NCI-H748 (cell line): Measurements from ENCODE around the gene TRIM46.
"Not testable (repeated sequence)": the region's sequence is repeated elsewhere in the genome, so short reads cannot be mapped to it uniquely, and the experiment has no call there.

ENCODE experiments used
- DNase-seq: peaks from one replicate; lab custom pipeline; 2025; ENCODE audit not compliant: unreplicated experiment; lab: John Stamatoyannopoulos, UW

The TRIM46 gene

DNA sequence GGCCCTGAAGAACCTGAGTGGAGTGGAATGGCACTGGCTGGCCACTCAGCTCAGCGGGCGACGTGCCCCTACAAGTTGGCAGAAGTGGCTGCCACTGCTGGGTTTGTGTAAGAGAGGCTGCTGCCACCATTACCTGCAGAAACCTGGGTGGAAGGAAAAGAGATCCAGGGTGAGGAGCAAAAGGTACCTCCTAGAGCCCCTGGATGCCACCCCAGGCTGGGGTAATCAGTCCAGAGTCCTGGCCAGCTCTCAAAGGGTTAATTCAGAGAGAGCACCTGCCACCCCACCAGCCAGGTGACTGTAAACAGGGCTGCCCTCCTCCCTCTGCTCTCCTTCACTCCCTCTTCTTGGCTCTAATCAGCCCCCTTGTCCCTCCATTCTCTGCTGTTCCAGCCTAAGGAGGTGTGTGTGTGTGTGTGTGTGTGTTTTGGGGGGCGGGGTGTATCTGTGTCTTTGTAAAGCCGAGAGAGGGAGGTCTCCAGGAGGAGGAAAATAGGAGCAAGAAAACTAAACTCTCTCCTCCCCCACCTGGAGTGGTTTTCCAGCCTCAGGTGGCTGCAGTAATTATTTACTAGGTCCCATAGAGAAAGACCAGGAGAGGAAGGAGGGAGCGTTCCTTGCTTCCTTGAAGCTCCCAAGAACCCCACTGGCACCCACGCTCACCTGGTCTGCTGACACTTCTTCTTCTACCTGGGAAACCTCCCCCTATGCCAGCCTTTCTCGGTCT lies 12.6 kb downstream of the TRIM46 start:
- no peak for DNase-seq

- no peak for DNase-seq
Observed at GRCh38 chr1:155186794-155187455, 13.3 kb downstream of the TRIM46 start.

- no peak for DNase-seq
Observed at GRCh38 chr1:155187456-155187891, 13.8 kb downstream of the TRIM46 start.

DNA sequence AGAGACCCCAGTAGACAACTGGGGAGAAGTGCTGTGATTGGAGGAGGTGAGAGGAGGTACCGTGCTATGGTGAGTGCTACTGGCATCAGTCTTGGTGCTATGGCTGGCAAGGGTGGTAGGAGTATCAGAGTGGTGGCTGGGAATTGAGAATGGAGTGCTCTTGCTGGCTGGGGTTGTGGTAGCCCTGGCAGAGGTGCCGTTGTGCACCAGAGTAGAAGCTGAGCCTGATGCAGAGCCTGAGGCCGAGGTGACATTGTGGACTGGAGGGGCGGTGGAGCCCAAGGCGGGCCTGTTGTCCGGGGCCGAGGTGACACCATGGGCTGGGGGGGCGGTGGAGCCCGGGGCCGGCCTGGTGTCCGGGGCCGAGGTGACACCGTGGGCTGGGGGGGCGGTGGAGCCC lies 14.6 kb downstream of the TRIM46 start:
- DNase-seq = no peak

GRCh38 chr1:155189926-155190325 lies 16.3 kb downstream of the TRIM46 start:
- not testable (repeated sequence) for DNase-seq

- DNase-seq = no peak
Observed at GRCh38 chr1:155191904-155192303, 18.3 kb downstream of the TRIM46 start.

GRCh38 chr1:155192346-155193274 lies 19.0 kb downstream of the TRIM46 start:
- peak; percentile 86 for DNase-seq

DNA sequence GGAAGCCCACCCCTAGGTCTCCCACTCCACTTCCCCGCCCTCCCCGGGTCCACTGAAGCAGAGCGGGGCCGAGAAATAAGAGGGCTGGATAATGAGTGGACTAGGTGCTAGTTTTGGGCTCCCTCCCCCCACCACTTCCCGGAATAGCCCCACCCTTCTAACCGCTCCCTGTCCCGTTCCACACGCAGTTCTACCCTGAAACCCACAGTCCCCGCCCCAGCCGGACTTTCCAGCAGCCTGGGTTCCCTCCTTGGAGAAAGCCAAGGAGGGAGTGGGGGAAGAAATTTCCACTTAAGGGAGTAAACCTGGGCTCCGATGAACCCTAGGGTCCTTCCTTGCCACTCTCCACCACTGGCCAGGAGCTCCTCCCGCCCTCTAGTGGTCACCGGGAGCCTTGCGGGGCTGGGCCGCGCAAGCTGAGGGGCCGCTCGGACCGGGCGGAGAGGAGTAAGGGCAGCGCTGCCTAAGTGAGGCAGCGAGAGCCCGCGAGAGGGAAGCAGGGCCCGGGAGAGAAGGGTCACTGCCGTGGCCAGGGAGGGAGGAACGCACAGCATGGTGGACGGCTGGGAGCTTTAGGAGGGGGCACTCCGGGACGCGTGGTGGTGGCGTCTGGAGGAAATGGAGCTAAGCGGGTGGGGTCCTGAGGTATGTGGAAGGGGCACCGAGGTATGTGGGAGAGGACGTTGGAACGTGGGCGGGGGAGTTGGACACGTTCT lies 19.8 kb downstream of the TRIM46 start:
- peak; percentile 91 for DNase-seq

- not testable (repeated sequence) for DNase-seq
Observed at GRCh38 chr1:155193991-155194240, 20.3 kb downstream of the TRIM46 start.

DNA sequence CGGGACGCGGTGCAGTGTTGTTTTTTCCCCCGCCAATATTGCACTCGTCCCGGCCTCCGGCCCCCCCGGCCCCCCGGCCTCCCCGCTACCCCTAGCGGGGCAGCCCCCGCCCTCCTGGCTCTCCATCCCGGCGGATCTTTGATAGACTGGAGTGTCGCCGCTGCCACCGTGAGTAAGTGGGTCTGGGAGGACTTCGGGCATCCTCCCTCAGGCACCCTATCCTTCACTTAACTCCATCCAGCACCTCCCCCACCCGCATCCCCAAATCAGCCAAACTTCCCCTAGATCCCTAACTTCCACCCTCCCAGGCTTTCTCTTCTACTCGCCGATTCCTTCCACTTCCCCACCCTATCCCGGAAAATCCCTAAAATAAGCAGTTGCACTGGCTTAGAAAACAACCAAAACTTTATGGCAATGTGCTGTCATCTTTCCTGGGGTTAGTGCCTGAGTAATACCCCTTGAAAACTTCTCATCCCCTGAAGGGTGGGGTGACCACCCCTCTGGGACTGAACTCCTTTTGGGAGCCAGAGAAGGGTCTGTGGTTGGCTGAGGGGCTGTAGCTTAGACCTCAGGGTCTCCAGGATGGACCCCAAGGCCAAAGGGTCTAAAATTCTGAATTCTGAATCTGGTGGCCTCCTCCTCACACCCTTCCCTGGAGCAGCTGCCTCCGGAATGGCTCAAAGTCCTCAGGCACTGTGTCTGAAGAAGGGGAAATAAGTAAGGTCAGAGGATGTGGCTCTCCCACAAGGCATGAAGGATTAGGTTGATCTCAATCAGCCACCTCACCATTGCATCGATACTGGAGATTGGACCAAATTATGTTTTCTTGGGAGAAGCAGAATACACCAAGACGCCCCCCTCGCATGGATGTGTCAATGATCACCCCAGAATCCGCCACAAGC lies 21.8 kb downstream of the TRIM46 start:
- DNase-seq = peak; percentile 25

DNA sequence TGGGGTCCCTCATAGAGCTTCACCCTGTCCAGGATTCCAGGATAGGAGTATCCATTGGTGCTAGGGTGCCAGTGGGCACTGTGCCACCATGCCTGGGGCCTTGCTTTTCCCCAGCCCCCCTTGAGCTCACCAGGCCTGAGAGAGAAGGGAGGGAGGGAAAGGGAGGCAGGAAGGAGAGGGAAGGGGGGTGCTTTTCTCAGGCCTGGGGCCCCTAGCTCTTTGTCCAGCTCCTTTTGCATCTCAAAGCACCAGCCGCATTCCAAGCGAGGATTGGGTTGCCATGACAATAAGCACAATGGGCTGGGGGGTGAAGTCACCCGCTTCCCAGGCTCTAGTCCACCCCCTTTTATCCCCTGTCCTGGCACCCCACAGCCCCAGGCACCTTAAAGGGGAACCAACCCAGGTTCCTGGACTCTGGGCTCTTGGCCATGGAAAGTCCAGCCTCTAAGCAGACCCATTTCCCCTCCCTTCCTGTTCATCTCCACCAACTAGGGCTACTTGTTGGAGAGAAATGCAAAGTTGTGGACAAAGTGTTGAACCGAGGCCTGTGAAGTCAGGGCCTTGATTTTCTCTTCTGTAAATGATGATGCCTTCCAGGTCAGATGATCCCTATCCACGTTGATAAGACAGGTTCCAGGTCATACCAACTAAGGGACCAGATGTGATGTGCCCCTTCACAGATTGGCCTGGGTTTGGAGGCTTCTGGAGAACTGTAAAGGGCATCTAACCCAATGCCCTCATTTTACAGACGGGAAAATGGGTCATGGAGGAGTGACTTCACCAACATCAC lies 22.6 kb downstream of the TRIM46 start:
- no peak for DNase-seq

GRCh38 chr1:155196893-155197638 lies 23.4 kb downstream of the TRIM46 start:
- DNase-seq = no peak

GRCh38 chr1:155197901-155198546 lies 24.4 kb downstream of the TRIM46 start:
- DNase-seq = no peak

GRCh38 chr1:155198547-155198906 lies 24.9 kb downstream of the TRIM46 start:
- no peak for DNase-seq

DNA sequence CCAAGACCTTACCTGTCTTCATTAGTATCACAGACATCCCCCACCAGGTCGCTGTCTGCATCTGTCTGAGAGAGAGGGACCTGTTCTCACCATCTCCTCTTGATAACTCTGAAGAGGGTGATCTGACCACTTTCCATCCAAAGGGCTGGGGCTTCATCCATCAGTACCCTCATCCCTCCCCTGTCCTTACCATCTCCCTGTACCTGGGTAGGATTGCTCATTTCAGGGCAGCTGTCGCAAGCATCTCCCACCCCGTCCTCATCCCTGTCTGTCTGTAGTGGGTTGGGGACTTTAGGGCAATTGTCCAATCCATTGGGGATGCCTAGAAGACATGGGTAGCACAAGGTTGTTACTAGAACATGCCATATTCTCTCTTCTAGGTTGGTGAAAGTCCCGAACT lies 26.1 kb downstream of the TRIM46 start:
- no peak for DNase-seq

- no peak for DNase-seq
Observed at GRCh38 chr1:155200920-155201319, 27.3 kb downstream of the TRIM46 start.

DNA sequence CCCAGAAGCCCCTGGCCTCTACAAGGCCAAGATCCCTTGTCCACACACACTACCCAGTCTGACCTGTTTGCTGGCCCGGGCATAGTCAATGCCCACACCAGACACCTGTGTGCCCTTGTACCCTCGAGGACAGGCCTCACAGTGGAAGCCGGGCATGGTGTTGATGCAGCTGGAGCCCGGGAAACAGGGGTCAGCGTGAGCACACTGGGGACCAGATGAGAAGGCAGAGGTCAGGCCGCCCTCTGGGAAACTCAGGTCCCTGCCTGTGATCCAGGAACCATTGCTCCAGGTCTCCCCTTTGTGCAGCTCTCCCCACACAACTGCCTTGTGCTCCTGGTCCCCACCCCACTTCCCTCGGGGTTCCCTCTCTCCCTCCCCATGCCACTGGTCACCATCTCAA lies 28.5 kb downstream of the TRIM46 start:
- DNase-seq = no peak
